Ovary (tissue), 3 donors: Measurements from ENCODE around the gene PADI4.

ENCODE experiments used
- CTCF ChIP-seq, 3 donors: fragments of 450-650 bp in 2 of 3; fragments of 200-600 bp in 1 of 3; IDR thresholded peaks; one replicate each; pipeline versions ENCODE4 v1.5.1 to v1.8.0; 2016 to 2022; ENCODE audit warnings: antibody characterized with exemption in 3 of 3, mild to moderate bottlenecking in 1 of 3
- POLR2A ChIP-seq: fragments of 450-650 bp; IDR thresholded peaks from one replicate; pipeline ENCODE4 v1.6.1; 2017; ENCODE audit warnings: antibody characterized with exemption, mild to moderate bottlenecking, moderate library complexity
- donor health status: DM: no; HTN: no; CAD: no.

- TF ChIP-seq CTCF (IDR thresholded peaks at IDR 0.05) (no peak), POLR2A (no peak)
These were observed 96.8 kb downstream of the PADI4 start for GRCh38 chr1:17404820-17405219.
